HEK293 (cell line): ENCODE data around the gene TMEM134.

Experiments
- CTCF ChIA-PET: fragments of 350-600 bp; formaldehyde crosslinking; extraction: SDS; loops from one replicate; lab custom pipeline; 2021; ENCODE audit warnings: antibody characterized with exemption; lab: Yijun Ruan, JAX
- POLR2A ChIA-PET: fragments of 300-600 bp; formaldehyde crosslinking; extraction: SDS; loops from one replicate; lab custom pipeline; 2020; ENCODE audit warnings: antibody characterized with exemption, inconsistent platforms; lab: Yijun Ruan, JAX
- H3K27ac ChIP-seq: fragments of 200-500 bp; sonication (Bioruptor generic); 2 replicates; pipeline ENCODE4 v1.5.1; 2014; ENCODE audit warnings: low read depth, low read length, control low read depth, inconsistent platforms; ENCODE audit errors: extremely low read depth
- H3K36me3 ChIP-seq, 2 experiments: fragments of 200-500 bp in 1 of 2; sonication (Bioruptor generic) in 1 of 2; 1 replicate in 1 of 2; 2 replicates in 1 of 2; pipeline ENCODE4 v1.5.1; 2014 to 2017; ENCODE audit warnings: inconsistent platforms in 2 of 2, low read length in 2 of 2; ENCODE audit not compliant: control insufficient read depth in 2 of 2, insufficient read depth in 1 of 2
- H3K4me1 ChIP-seq: fragments of 200-500 bp; sonication (Bioruptor generic); 2 replicates; pipeline ENCODE4 v1.5.1; 2014; ENCODE audit warnings: mild to moderate bottlenecking, low read length, inconsistent platforms; ENCODE audit not compliant: control insufficient read depth, insufficient read depth
- H3K4me3 ChIP-seq: 2 replicates; pipeline ENCODE4 v1.5.1; 2011; ENCODE audit warnings: low read depth, mild to moderate bottlenecking, control low read depth, low read length, moderate library complexity
- H3K9me3 ChIP-seq: fragments of 200-500 bp; sonication (Bioruptor generic); 2 replicates; pipeline ENCODE4 v1.5.1; 2014; ENCODE audit warnings: low read depth, low read length, inconsistent platforms; ENCODE audit not compliant: control insufficient read depth, insufficient read depth
- GFI1B ChIP-seq: fragments of 450-650 bp; formaldehyde crosslinking; IDR thresholded peaks from 2 replicates; pipeline ENCODE4 v1.5.1; 2016; ENCODE audit warnings: missing biosample characterization, missing genetic modification characterization
- INSM2 ChIP-seq: fragments of 450-650 bp; formaldehyde crosslinking; IDR thresholded peaks from 2 replicates; pipeline ENCODE4 v1.5.1; 2016; ENCODE audit warnings: missing biosample characterization, missing genetic modification characterization
- REST ChIP-seq: fragments of 450-650 bp; formaldehyde crosslinking; IDR thresholded peaks from 2 replicates; pipeline ENCODE4 v1.5.1; 2016; ENCODE audit warnings: missing biosample characterization, missing genetic modification characterization
- ZBTB8A ChIP-seq: fragments of 450-650 bp; formaldehyde crosslinking; IDR thresholded peaks from 2 replicates; pipeline ENCODE4 v1.5.1; 2016; ENCODE audit warnings: missing biosample characterization, missing genetic modification characterization
- ZIC2 ChIP-seq: fragments of 450-650 bp; formaldehyde crosslinking; IDR thresholded peaks from 2 replicates; pipeline ENCODE4 v1.5.1; 2016; ENCODE audit warnings: missing biosample characterization, missing genetic modification characterization
- ZNF146 ChIP-seq: fragments of 450-650 bp; formaldehyde crosslinking; IDR thresholded peaks from 2 replicates; pipeline ENCODE4 v1.5.1; 2016; ENCODE audit warnings: missing biosample characterization, missing genetic modification characterization
- ZNF18 ChIP-seq: fragments of 450-650 bp; formaldehyde crosslinking; IDR thresholded peaks from 2 replicates; pipeline ENCODE4 v1.5.1; 2016; ENCODE audit warnings: missing biosample characterization, missing genetic modification characterization
- ZNF302 ChIP-seq: fragments of 450-650 bp; formaldehyde crosslinking; IDR thresholded peaks from 2 replicates; pipeline ENCODE4 v1.5.1; 2016; ENCODE audit warnings: missing biosample characterization, missing genetic modification characterization, low read depth
- ZNF341 ChIP-seq: fragments of 450-650 bp; formaldehyde crosslinking; IDR thresholded peaks from 2 replicates; pipeline ENCODE4; 2016; ENCODE audit warnings: low read depth, missing biosample characterization, missing genetic modification characterization
- ZNF394 ChIP-seq: fragments of 450-650 bp; formaldehyde crosslinking; IDR thresholded peaks from 2 replicates; pipeline ENCODE4 v1.5.1; 2016; ENCODE audit warnings: missing biosample characterization, missing genetic modification characterization, mild to moderate bottlenecking, moderate library complexity, borderline replicate concordance
- ZNF404 ChIP-seq: fragments of 450-650 bp; formaldehyde crosslinking; IDR thresholded peaks from 2 replicates; pipeline ENCODE4 v1.5.1; 2017; ENCODE audit warnings: missing biosample characterization, missing genetic modification characterization
- ZNF426 ChIP-seq: fragments of 450-650 bp; formaldehyde crosslinking; IDR thresholded peaks from 2 replicates; pipeline ENCODE4 v1.5.1; 2017; ENCODE audit warnings: missing biosample characterization, missing genetic modification characterization, mild to moderate bottlenecking, inconsistent platforms, moderate library complexity
- ZNF521 ChIP-seq: fragments of 450-650 bp; formaldehyde crosslinking; IDR thresholded peaks from 2 replicates; pipeline ENCODE4 v1.5.1; 2017; ENCODE audit warnings: missing biosample characterization, mild to moderate bottlenecking, missing genetic modification characterization
- ZNF561 ChIP-seq: fragments of 450-650 bp; IDR thresholded peaks from 2 replicates; pipeline ENCODE4 v1.5.1; 2018; ENCODE audit warnings: missing biosample characterization, missing genetic modification characterization, borderline replicate concordance
- ZNF654 ChIP-seq: fragments of 450-650 bp; formaldehyde crosslinking; IDR thresholded peaks from 2 replicates; pipeline ENCODE4 v1.5.1; 2016; ENCODE audit warnings: low read depth, missing biosample characterization, missing genetic modification characterization
- ZNF677 ChIP-seq: fragments of 450-650 bp; IDR thresholded peaks from 2 replicates; pipeline ENCODE4 v1.5.0; 2018; ENCODE audit warnings: missing biosample characterization, mild to moderate bottlenecking, missing genetic modification characterization, moderate library complexity
- ZNF792 ChIP-seq: fragments of 450-650 bp; formaldehyde crosslinking; IDR thresholded peaks from 2 replicates; pipeline ENCODE4 v1.5.1; 2016; ENCODE audit warnings: missing biosample characterization, missing genetic modification characterization
- TF ChIP-seq, protein P1 (sequence below): fragments of 450-650 bp; formaldehyde crosslinking; IDR thresholded peaks from 2 replicates; pipeline ENCODE4 v1.5.1; 2016; ENCODE audit warnings: missing biosample characterization, missing genetic modification characterization
- TF ChIP-seq, protein P2 (sequence below): fragments of 450-650 bp; formaldehyde crosslinking; IDR thresholded peaks from 2 replicates; pipeline ENCODE4 v1.5.1; 2016; ENCODE audit warnings: missing biosample characterization, missing genetic modification characterization, low read depth

TMEM134 gene

DNA sequence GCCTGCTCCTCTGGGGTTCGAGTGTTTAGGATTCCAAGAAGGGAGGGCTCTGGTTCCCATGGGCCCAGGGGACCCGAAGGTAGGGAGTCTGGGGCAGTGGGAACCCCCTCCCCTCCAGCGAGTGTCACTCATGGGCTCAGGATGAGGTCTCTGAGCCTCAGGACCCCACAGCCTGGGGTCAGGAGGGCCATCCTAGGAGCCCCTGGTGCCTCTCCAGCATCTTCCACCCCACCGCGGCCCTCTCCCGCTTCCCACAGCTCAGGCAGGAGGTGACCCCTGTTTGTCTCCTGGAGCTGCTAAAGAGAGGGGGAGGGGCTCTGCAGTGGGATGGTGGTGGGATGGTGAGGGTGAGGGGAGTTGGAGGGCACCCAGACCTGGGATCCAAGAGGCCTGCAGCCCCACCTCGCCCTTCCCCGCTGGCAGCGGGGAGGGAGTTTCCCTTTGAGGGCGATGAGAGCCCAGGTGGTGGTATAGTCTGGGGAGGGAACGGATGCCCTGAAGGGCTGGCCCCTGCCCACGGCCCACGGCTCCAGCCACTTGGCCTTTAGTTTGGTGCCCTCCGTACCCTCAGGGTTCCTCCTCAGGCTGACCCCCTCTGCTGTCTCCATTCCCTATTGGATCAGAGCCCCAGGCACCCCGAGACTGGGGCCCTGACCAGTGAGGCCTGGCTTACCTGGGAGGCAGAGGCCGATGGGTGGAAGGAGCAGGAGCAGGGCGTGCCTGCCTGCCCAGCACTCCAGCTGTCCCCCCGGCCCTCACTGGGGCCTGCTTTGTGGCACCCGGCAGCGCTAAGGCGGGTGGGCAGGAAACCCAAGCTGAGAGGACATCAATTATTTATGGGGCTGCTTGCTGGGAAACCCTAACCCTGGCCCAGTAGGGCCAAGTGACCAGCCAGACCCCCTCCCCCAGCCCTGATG, 15.0 kb downstream of the TMEM134 start:
- Histone ChIP-seq H3K9me3 (no peaks in the 10 kb centered on the region), H3K4me1 (no peaks in the 10 kb centered on the region), H3K4me3 (no peak overlapping the region), H3K27ac (no peak overlapping the region), H3K36me3 (no peaks in the 10 kb centered on the region)
- no peak for TF ChIP-seq ZNF521 (tag by site-specific recombination)
- CTCF ChIA-PET = no interaction called here
- POLR2A ChIA-PET = no interaction called here

DNA sequence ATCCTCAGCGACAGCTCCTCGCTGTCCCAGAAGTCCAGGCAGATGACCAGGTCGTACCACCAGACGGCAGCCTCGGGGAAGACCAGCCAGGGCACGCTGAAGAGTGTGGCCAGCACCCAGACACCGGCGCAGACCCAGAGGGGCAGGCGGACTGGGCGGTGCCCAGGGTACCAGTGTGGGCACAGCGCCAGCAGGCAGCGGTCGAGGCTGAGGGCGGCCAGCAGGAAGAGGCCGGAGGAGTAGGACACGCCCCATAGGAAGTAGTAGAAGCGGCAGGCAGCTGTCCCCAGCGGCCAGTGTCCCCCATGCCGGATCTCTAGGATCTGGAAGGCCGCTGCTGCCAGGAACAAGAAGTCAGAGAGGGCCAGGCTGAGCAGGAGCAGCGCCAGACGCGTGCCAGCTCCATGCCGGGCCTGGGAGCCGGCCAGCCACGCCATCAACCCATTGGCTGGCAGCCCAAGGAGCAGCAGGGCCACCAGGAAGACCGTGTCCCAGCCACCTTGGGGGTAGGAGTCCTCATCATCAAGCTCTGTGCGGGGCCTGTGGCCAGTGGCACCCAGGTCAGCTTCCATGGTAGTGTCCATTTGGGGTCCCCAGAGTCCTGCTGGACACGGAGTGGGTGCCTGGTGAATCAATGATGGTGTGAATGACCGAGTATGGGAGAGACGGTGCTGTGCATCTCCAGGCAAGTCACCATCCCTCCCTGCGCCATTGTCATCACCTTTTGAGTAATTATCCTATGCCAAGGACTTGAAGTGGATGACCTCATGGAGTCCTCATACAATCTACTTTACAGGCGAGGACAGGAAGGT, 16.7 kb downstream of the TMEM134 start, which contains the start of gene GPR152:
Gene GPR152, minus strand, starts transcription at position 589 of the 812 bp plus-strand sequence. Its CDS starts 5 bp downstream, at position 584.
- Histone ChIP-seq H3K36me3 (no peaks in the 10 kb centered on the region), H3K4me1 (no peaks in the 10 kb centered on the region), H3K27ac (no peak within 1 kb of the TSS), H3K9me3 (no peaks in the 10 kb centered on the region), H3K4me3 (no peak within 1 kb of the TSS)
- TF ChIP-seq, protein P1, sequence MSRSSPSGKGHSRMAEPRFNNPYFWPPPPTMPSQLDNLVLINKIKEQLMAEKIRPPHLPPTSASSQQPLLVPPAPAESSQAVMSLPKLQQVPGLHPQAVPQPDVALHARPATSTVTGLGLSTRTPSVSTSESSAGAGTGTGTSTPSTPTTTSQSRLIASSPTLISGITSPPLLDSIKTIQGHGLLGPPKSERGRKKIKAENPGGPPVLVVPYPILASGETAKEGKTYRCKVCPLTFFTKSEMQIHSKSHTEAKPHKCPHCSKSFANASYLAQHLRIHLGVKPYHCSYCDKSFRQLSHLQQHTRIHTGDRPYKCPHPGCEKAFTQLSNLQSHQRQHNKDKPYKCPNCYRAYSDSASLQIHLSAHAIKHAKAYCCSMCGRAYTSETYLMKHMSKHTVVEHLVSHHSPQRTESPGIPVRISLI (tag by site-specific recombination) = no peak
- TF ChIP-seq ZNF146 (tag by site-specific recombination) (no peak), ZNF792 (tag by site-specific recombination) (no peak), ZIC2 (tag by site-specific recombination) (no peak), GFI1B (tag by site-specific recombination) (no peak), ZNF426 (tag by site-specific recombination) (no peak), ZNF302 (tag by site-specific recombination) (no peak), ZNF404 (tag by site-specific recombination) (no peak), ZNF654 (no peak), INSM2 (tag by site-specific recombination) (no peak), ZNF394 (tag by site-specific recombination) (no peak)
- ChIA-PET CTCF (no interaction called here), POLR2A (interaction anchor here (0.6 to 1.1 kb wide), 2 partner anchors 50 to 223 kb away, joined by 3 read pairs; partner anchors contain the start of gene PPP1CA)

DNA sequence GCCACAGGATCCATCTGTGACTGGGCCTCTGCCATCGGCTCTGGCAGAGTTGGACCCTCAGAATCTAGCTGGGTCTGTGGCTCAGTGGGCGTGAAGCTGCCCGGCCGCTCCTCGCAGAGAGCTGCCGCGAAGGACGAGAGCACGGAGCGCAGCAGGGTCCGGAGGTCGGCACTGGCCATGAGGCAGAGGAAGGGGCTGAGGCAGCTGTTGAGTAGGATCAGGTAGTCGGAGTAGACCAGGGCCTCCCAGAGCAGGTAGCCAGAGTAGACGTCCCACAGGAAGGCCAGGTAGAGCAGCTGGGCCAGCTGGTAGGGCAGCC, 17.4 kb downstream of the TMEM134 start:
- Histone ChIP-seq H3K27ac (no peak overlapping the region), H3K36me3 (no peaks in the 10 kb centered on the region), H3K4me1 (no peaks in the 10 kb centered on the region), H3K4me3 (no peak overlapping the region), H3K9me3 (no peaks in the 10 kb centered on the region)
- ChIA-PET POLR2A (interaction anchor here (1.8 kb wide), 1 partner anchor 15 kb away, joined by 4 read pairs; the partner anchor contains the start of gene PTPRCAP), CTCF (no interaction called here)
- TF ChIP-seq, protein P2, sequence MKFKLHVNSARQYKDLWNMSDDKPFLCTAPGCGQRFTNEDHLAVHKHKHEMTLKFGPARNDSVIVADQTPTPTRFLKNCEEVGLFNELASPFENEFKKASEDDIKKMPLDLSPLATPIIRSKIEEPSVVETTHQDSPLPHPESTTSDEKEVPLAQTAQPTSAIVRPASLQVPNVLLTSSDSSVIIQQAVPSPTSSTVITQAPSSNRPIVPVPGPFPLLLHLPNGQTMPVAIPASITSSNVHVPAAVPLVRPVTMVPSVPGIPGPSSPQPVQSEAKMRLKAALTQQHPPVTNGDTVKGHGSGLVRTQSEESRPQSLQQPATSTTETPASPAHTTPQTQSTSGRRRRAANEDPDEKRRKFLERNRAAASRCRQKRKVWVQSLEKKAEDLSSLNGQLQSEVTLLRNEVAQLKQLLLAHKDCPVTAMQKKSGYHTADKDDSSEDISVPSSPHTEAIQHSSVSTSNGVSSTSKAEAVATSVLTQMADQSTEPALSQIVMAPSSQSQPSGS (tag by site-specific recombination) = no peak
- TF ChIP-seq ZNF677 (tag by site-specific recombination) (no peak), ZNF341 (tag by site-specific recombination) (no peak), ZNF302 (tag by site-specific recombination) (no peak), REST (tag by site-specific recombination) (no peak), ZBTB8A (no peak), ZNF18 (tag by site-specific recombination) (no peak), ZNF561 (tag by site-specific recombination) (no peak)
